HepG2 (cell line): ENCODE data around the gene NEU4. TPM values are rescaled to one million over a fixed set of nuclear protein-coding genes. Genes with fewer than 3 reads are reported as not detected.

Source experiments
- AKAP8 ChIP-seq: sonication (generic); formaldehyde crosslinking; IDR thresholded peaks from 2 replicates; pipeline ENCODE4 v1.5.1; 2020; ENCODE audit warnings: mild to moderate bottlenecking, missing genetic modification reagents
- ARID5B ChIP-seq: IDR thresholded peaks from 2 replicates; pipeline ENCODE4 v1.4.0; 2020; ENCODE audit warnings: mild to moderate bottlenecking, missing genetic modification reagents
- CCAR2 ChIP-seq: fragments of 200-400 bp; formaldehyde crosslinking; optimal IDR thresholded peaks from 2 replicates; pipeline ENCODE3; 2018; ENCODE audit warnings: low read depth, mild to moderate bottlenecking, low read length, moderate library complexity
- HNF4G ChIP-seq, 2 experiments: sonication (generic) in 1 of 2; formaldehyde crosslinking in 1 of 2; IDR thresholded peaks; 2 replicates each; pipeline versions ENCODE4 v1.4.0 to v1.6.1; 2011 to 2020; ENCODE audit warnings: borderline replicate concordance in 2 of 2, low read depth in 2 of 2, mild to moderate bottlenecking in 2 of 2, low read length in 1 of 2, missing genetic modification reagents in 1 of 2, moderate library complexity in 1 of 2
- MLLT10 ChIP-seq: sonication (generic); formaldehyde crosslinking; IDR thresholded peaks from 2 replicates; pipeline ENCODE4 v1.4.0; 2020; ENCODE audit warnings: missing genetic modification reagents
- PRDM10 ChIP-seq: sonication (generic); formaldehyde crosslinking; IDR thresholded peaks from 2 replicates; pipeline ENCODE4 v1.4.0; 2020; ENCODE audit warnings: low read depth, missing genetic modification reagents
- SAFB2 ChIP-seq: sonication (generic); formaldehyde crosslinking; IDR thresholded peaks from 2 replicates; pipeline ENCODE4 v1.5.1; 2020; ENCODE audit warnings: missing genetic modification reagents, low read depth, mild to moderate bottlenecking, borderline replicate concordance
- SALL2 ChIP-seq: sonication (generic); formaldehyde crosslinking; IDR thresholded peaks from 2 replicates; pipeline ENCODE4 v1.8.1; 2023; ENCODE audit warnings: mild to moderate bottlenecking, missing genetic modification reagents, inconsistent platforms
- SMARCE1 ChIP-seq: fragments of 450-650 bp; IDR thresholded peaks from 2 replicates; pipeline ENCODE4 v1.6.1; 2017; ENCODE audit warnings: borderline replicate concordance
- TEAD3 ChIP-seq: optimal IDR thresholded peaks from 2 replicates; pipeline ENCODE3; 2016; ENCODE audit warnings: borderline replicate concordance
- XRCC5 ChIP-seq: fragments of 200-400 bp; formaldehyde crosslinking; optimal IDR thresholded peaks from 2 replicates; pipeline ENCODE3; 2017; ENCODE audit warnings: mild to moderate bottlenecking, low read length
- ZBTB49 ChIP-seq: sonication (generic); formaldehyde crosslinking; IDR thresholded peaks from 2 replicates; pipeline ENCODE4 v1.4.0; 2020; ENCODE audit warnings: missing genetic modification reagents, borderline replicate concordance
- ZNF18 ChIP-seq: sonication (generic); formaldehyde crosslinking; IDR thresholded peaks from 2 replicates; pipeline ENCODE4 v1.8.0; 2022; ENCODE audit warnings: mild to moderate bottlenecking, missing genetic modification reagents; ENCODE audit not compliant: insufficient replicate concordance
- ZNF382 ChIP-seq: sonication (generic); formaldehyde crosslinking; IDR thresholded peaks from 2 replicates; pipeline ENCODE4 v1.5.0; 2020; ENCODE audit warnings: missing genetic modification reagents, mild to moderate bottlenecking, borderline replicate concordance
- ZNF746 ChIP-seq: sonication (generic); formaldehyde crosslinking; IDR thresholded peaks from 2 replicates; pipeline ENCODE4 v1.8.0; 2022; ENCODE audit warnings: mild to moderate bottlenecking, missing genetic modification reagents
- ZSCAN9 ChIP-seq: IDR thresholded peaks from 2 replicates; pipeline ENCODE4 v1.6.1; 2016; ENCODE audit warnings: borderline replicate concordance
- polyA plus RNA-seq, 8 experiments: library from polyadenylated mRNA; depleted of rRNA in 3 of 8; stranded (reverse) in 7 of 8; unstranded in 1 of 8; fragments of >200 nt; fragmentation: Illumina TruSeq in 4 of 8; extraction: Trizol in 4 of 8; gene quantifications; 2 replicates each; pipeline versions ENCODE4 v1.2.1 to v1.2.3, GENCODE V29; 2011 to 2016; ENCODE audit warnings: low read depth in 4 of 8, missing spikeins in 1 of 8, mixed read lengths in 1 of 8; ENCODE audit not compliant: insufficient read depth in 1 of 8
- total RNA-seq, 5 experiments: library from RNA; depleted of rRNA; stranded (reverse); fragments of >200 nt; fragmentation: Illumina TruSeq; extraction: Trizol; gene quantifications; 2 replicates each; pipeline ENCODE4 v1.2.3, GENCODE V29; 2016; ENCODE audit warnings: low read depth in 1 of 5

The NEU4 gene
- total and polyA plus RNA-seq, 2 of the 13 experiments (the other 11 are each of a cell fraction or from before 2014, with no cell fraction given): 53.5 to 107 TPM

- TF ChIP-seq ZNF746 (CRISPR knock-in tag) (peak; percentile 54), ARID5B (CRISPR knock-in tag) (peak; percentile 66; the same call in 1 of the 2 replicates), ZNF18 (peak; percentile 45), ZBTB49 (CRISPR knock-in tag) (no peak), CCAR2 (no peak), ZNF382 (CRISPR knock-in tag) (no peak), HNF4G (IDR thresholded peaks at IDR 0.05; ENCODE audit: borderline replicate concordance, low read depth, low read length) (peak; percentile 80), HNF4G (CRISPR knock-in tag; IDR thresholded peaks at IDR 0.05; ENCODE audit: borderline replicate concordance, low read depth) (peak; percentile 34; the same call in 1 of the 2 replicates), AKAP8 (CRISPR knock-in tag) (peak; percentile 86), SMARCE1 (no peak), SAFB2 (CRISPR knock-in tag) (no peak; the same call in 1 of the 2 replicates), PRDM10 (CRISPR knock-in tag) (no peak), ZSCAN9 (peak; percentile 44), MLLT10 (CRISPR knock-in tag) (no peak), XRCC5 (peak; percentile 72), SALL2 (CRISPR knock-in tag) (no peak; the same call in 1 of the 2 replicates), TEAD3 (CRISPR knock-in tag) (peak; percentile 33)
Observed at GRCh38 chr2:241773511-241774418, 35.2 kb upstream of the NEU4 start (continued).
